DMS 273 (cell line): ENCODE results near the gene ATP2B1.
A peak's percentile ranks its signal among the peaks of the same experiment; 100 is the strongest.
"Not testable (repeated sequence)": the region's sequence is repeated elsewhere in the genome, so short reads cannot be mapped to it uniquely, and the experiment has no call there.

Source experiments
- DNase-seq: peaks from one replicate; lab custom pipeline; 2025; ENCODE audit not compliant: unreplicated experiment; lab: John Stamatoyannopoulos, UW

ATP2B1 gene

GRCh38 chr12:89708565-89709156, at the start of gene ATP2B1:
Gene ATP2B1, minus strand, starts transcription at chr12:89708838. Its CDS starts 52,952 bp downstream, at chr12:89655886.
- DNase-seq = peak; percentile 89

DNA sequence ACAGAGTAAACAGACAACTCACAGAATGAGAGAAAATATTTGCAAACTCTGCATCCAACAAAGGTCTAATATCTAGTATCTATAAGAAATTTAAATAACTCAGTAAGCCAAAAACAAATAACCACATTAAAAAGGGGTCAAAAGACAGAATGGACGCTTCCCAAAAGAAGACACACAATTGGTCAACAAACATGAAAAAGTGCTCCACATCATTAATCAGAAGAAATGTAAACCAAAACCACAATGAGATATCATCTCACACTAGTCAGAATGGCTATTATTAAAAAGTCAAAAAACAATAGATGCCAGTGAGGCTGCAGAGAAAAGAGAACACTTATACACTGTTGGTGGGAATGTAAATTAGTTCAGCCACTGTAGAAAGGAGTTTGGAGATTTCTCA, 49.3 kb upstream of the ATP2B1 start:
- not testable (repeated sequence) for DNase-seq

DNA sequence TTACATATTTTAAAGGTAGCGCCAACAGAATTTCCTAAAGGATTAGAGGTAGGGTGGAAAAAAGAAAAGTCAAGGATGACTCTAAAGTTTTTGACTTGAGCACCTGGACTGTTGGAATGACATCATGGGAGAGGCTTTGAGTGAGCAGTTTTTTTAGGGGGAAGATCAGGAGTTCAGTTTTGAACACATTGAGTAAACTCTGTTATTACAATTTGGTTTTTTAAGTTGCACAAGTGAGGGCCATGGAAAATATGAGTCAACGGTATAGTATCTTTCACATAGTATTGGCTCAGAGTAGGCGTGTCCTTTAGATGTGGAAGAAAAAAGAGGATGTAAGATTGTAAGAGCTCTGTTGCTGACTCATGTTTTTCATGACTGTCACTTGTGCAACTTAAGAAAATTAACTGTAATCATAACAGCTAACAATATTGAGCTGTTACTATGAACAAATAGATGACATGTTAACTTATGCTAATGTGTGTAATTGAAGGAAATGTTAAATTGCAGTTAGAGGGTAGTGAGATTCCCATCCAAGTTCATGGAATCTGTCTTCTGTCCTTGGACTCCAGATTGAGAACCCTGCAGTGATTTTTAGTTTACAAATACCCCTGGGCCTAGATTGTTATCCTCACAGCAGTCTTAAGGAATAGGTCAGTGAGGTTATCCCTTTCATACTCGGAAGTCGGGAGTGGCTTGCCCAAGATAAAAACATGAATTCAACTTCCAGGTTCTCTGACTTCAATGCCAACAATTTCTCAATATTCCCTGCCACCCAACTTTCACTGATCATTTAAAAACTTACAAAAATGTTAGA, 48.2 kb upstream of the ATP2B1 start:
- DNase-seq = no peak

DNA sequence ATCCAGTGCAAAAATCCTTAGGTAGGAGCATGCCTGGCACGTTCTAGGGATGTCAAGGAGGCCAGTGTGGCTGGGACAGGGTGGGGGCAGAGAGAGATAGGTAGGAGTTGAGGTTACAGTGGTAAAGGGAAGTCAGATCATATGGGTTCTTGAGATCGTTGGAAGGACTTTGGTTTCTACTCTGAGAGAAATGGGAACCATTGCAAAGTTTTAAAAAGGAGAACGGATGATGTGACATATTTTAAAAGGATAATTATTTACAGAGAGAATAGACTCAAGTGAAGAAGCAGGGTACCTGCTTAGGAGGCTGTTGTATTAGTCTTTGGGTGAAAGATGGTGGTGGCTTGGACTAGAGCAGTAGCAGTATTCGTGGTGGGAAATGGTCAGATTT, 47.6 kb upstream of the ATP2B1 start:
- no peak for DNase-seq

- no peak for DNase-seq
Observed at GRCh38 chr12:89753997-89754396, 45.4 kb upstream of the ATP2B1 start.

DNA sequence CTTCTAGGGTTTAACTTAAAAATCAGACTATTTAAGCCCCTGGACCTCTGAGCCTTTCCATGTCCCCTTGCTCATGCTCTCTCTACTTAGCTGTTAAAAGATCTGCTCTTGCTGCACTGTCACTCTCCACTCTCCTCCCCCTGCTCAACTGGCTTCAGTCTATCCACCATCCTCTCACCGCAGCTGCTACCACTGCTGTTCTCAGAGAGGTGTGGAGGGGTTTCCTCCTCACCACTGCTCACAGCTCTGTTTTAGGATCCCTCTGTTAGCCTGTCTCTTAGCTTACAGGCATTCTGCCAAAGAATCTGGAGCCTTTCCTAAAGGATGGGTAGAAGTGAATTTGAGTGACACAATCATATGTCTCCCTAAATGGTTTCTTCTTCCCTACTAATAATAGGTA, 43.7 kb upstream of the ATP2B1 start:
- DNase-seq = no peak

DNA sequence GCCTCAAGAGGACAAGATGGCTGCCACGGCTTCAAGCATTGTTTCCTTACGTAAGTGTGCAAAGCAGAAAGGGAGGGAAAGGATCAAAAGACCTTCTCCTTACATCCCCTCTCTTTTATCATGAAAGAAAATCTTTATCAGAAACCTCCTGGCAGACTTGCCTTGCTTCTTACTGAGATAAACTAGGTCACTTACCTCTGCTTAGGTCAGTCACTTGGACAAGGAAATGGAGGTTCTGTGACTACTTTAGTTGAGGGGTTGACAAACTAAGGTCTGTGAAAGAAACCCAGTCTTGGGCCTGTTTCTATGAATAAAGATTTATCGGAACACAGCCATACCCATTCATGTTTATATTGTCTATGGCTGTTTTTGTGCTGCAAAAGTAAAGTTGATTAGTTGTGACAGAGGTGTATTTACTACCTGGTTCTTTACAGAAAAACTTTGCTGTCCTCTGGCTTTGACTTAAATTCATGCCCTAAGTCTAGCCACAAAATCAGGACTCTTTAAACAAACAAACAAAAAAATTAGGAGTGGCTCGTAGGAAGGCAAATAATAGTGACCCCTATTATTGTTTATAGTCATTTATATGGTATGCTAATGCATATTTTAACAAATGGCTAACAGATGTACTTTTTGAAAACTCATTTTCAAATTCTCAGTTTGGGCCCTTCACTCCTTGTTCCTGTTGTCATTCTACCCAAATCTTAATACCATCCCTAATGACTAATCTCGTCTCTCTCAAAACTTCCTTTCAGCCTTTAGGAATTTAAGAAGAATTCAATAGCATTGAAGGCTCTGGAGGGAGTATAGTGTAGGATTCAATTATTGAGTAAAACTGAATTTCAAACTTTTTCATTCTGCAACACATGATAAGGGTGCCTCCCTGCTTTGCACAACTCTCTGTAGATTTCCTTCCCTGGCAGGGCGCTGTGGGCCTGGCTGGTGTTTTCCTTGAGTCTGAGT, 42.0 kb upstream of the ATP2B1 start:
- DNase-seq = no peak

DNA sequence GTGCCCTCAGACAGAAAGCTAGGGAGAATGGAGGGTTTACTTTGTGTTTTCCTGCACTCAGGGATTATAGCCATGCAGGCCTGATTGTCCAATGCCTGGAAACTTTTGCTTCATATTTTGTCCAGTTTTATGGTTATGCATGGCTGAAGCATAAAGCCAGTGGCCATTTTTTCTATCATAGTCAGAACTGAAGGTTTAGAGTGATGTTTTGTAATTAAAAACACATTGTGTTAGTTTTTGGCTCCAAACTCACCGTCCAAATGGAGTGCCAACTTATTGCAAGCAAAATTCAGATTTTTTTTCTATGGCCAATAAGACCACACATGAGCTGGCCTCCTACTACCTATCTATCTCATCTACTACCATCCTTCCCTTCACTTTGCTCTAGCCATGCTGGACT, 40.2 kb upstream of the ATP2B1 start:
- no peak for DNase-seq

GRCh38 chr12:89745286-89745685, 36.6 kb upstream of the ATP2B1 start:
- DNase-seq = no peak

DNA sequence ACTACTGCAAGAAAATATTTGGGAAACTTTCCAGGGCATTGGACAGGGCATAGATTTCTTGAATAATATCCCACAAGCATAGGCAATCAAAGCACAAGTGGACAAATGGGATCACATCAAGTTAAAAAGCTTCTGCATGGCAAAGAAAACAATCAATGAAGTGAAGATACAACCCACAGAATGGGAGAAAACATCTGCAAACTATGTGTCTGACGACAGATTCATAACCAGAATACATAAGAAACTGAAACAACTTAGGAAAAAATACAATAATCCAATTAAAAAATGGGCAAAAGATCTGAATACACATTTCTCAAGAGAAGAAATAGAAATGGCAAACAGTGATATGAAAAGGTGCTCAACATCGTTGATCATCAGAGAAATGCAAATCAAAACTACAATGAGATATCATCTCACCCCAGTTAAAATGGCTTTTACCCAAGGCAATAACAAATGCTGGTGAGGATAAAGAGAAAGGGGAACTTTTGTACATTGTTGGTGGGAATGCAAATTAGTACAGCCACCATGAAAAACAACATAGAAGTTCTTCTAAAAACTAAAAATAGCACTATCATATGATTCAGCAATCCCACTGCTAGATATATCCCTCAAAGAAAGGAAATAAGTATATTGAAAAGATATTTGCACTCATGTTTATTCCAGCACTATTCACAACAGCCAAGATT, 33.8 kb upstream of the ATP2B1 start:
- no peak for DNase-seq

GRCh38 chr12:89740943-89741342, 32.3 kb upstream of the ATP2B1 start:
- DNase-seq = no peak

DNA sequence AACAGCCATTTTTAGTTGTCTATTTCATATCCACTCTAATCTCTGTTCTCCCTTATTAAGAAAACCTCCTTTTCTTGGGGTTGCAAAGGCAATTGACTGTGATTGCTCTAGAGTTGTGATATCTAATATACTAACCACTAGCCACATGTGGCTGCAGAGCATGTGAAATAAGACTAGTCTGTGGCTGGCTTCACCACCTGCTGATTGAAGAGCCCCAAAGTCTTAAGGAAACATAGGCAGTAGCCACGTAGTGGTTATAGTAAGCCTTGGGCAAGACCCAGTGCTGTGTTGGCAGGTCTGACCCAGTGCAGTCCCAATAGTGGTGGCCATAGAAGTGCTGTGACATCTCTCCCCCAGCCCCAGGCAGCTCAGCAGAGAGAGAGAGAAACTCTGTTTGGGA, 28.4 kb upstream of the ATP2B1 start:
- no peak for DNase-seq

DNA sequence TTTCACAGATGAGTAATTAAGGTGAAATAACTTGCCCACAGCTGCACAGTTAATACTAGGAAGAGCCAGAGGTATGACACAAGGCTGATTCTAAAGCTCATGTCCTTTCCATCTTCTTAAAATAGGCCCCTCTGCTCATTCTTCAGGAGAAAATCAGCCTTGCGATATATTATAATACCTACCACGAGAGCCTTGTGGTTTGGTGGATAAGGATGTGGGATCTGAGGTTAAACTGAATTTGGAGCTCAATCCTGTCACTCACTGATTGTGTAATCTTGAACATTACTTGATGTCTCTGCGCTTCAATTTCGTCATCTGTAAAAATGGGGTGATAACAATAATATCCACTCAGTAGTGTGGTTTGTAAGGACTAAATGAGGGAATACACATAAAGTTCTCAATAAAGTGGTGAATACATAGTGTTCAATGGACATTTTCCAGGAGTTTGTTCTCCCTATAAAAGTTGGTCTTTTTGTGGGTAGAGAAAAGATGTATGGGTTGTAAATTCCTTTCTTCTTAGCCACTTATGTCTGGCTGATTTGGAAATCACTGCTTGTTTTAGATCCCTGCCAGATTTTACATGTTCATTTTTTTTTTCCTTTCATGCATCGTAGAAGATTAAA, 25.1 kb upstream of the ATP2B1 start:
- DNase-seq = no peak

DNA sequence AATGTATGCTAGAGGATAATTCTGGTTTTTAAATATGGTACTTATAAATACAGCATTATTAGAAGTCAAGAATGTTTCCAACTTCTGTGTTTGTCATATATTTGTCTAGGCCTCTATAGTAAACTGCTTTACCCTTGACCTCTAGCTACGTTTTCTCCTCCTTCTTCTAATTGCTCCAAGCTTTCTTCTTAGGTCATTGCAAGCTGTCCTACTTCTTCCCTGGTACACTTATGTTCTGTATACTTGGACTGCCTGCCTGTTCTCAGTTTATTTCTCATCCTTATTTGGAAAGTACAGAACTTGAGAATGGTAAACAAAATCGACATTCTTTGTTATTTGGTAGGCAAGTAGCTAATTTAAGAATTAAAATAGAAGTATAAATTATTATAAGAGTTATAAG, 23.9 kb upstream of the ATP2B1 start:
- no peak for DNase-seq

- no peak for DNase-seq
Observed at GRCh38 chr12:89731614-89732013, 23.0 kb upstream of the ATP2B1 start.

DNA sequence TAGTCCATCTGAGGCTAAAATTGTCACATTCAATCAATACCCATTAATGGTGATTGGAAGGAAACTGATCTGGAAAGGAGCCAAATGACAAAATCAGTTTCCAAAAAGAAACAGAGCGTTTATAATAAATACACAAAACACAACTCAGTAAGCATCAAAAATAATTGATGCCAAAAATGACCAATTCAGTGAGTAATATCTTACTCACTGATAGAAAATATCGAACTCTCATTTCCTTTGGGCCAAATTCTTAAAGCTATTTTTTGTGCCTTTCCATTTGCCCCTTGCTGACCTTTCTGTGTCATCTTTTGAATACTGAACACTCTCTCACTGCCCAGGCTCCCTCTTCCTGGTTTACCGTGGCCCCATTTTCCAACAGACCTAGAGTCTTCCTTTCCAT, 22.5 kb upstream of the ATP2B1 start:
- DNase-seq = no peak

GRCh38 chr12:89729946-89730459, 21.4 kb upstream of the ATP2B1 start:
- no peak for DNase-seq

- DNase-seq = no peak
Observed at GRCh38 chr12:89723276-89723675, 14.6 kb upstream of the ATP2B1 start.

DNA sequence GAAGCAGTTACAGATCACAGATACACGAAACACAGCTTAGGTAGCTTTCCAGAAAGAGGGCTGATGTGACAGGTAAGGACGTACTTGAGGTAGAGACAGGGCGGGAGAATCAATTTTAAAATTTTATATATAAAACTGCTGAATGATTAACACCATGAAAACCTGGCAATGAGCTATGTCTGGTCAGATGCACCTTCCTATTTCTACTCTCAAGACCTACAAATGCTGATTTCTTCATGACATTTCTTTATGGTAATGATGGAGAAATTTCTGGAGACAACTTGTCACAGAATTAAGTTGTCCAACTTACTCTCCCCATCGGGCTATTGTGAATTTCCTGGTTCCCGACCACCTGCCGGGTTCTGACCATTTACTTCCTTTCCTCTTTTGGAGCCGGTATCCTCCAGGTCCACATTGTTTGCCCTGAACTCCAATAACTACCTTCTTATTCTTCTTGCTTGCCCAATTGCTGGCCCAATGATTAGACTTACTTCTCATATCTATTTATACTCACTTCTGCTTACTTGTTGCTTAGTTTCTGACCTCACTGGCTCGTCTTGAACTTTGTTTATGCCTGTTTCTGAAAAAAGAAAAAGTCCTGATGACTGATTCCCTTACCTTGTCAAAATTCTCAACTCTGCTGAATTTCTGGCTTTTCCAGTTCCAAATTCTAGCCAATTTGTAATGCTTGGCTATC, 12.8 kb upstream of the ATP2B1 start:
- DNase-seq = no peak
